ENCODE results near the gene ESYT2. TPM values are rescaled to one million over a fixed set of nuclear protein-coding genes. Genes with fewer than 3 reads are reported as not detected.
A peak's percentile ranks its signal among the peaks of the same experiment; 100 is the strongest.

ESYT2 gene
- polyA plus RNA-seq, 1 of the 3 experiments (the other 2 are of a cell fraction), result 34.2 TPM

- TF ChIP-seq PBX3 (IDR thresholded peaks at IDR 0.05), result no peak
- peak; percentile 14; the same call in 1 of the 2 replicates for TF ChIP-seq RAD21 (IDR thresholded peaks at IDR 0.05; ENCODE audit: low read length)
- TF ChIP-seq FOSL2 (IDR thresholded peaks at IDR 0.05; ENCODE audit: borderline replicate concordance, low read depth), result no peak
- TF ChIP-seq CHD2 (IDR thresholded peaks at IDR 0.05; ENCODE audit: low read length, partially characterized antibody), result peak; percentile 42
- no peak for TF ChIP-seq MEF2A (IDR thresholded peaks at IDR 0.05; ENCODE audit: borderline replicate concordance, low read depth)
- ChIA-PET POLR2A (interaction anchor here (1.5 to 1.8 kb wide), 3 partner anchors 10 to 158 kb away, joined by 4 to 13 read pairs (median 7); partner anchors contain the start of gene ESYT2), CTCF (interaction anchor here (0.9 to 3.7 kb wide), 7 partner anchors 9 to 272 kb away, joined by 3 to 31 read pairs (median 3); no protein-coding TSS in a partner anchor)
- peak; percentile 50 for DNase-seq
- Histone ChIP-seq H3K27me3 (ENCODE audit: insufficient read depth) (no peaks in the 10 kb centered on the region), H3F3A (replicated peaks; ENCODE audit: insufficient read depth) (no peaks in the 10 kb centered on the region), H3K36me3 (replicated peaks in 1 of 2; ENCODE audit: control insufficient read depth in 1 of 2, insufficient read depth in 2 of 2, low read length in 1 of 2) (peaks cover 16% of the 10 kb centered on the region in 2 experiments), H3K9ac (peak overlapping the region; percentile 91), H3K79me2 (ENCODE audit: insufficient read depth) (peaks cover 47% of the 10 kb centered on the region), H3K4me2 (peak overlapping the region; percentile 99), H3K27ac (ENCODE audit: low read depth in 2 of 2, low read length in 1 of 2) (peak overlapping the region; percentile 43 to 91; a peak in 3 of 4 replicates), H4K20me1 (ENCODE audit: insufficient read depth) (no peaks in the 10 kb centered on the region), H3K4me1 (ENCODE audit: control insufficient read depth in 1 of 2, insufficient read depth in 2 of 2, low read depth in 1 of 2, low read length in 1 of 2) (peaks cover 13 to 29% of the 10 kb centered on the region in 2 experiments; a peak in 3 of 4 replicates), H3K4me3 (ENCODE audit: low read depth in 2 of 2, low read length in 1 of 2) (peak overlapping the region; percentile 91 to 99), H3K9me2 (no peaks in the 10 kb centered on the region), H2AFZ (ENCODE audit: low read depth) (peak overlapping the region; percentile 81), H3K9me3 (no peaks in the 10 kb centered on the region)
- WGBS (ENCODE audit: low lambda C conversion rate), result 6% methylated on average over 20 of the region's 22 CpGs
Observed at GRCh38 chr7:158705234-158705850, 124.0 kb downstream of the ESYT2 start.

- peaks cover 13 to 29% of the 10 kb centered on the region in 2 experiments; a peak in 3 of 4 replicates for H3K4me1 ChIP-seq (ENCODE audit: control insufficient read depth in 1 of 2, insufficient read depth in 2 of 2, low read depth in 1 of 2, low read length in 1 of 2)
- no peaks in the 10 kb centered on the region for H3K9me2 ChIP-seq
- H3K79me2 ChIP-seq (ENCODE audit: insufficient read depth), result peaks cover 54% of the 10 kb centered on the region
- peak within 1 kb of the TSS; percentile 91 to 99 for H3K4me3 ChIP-seq (ENCODE audit: low read depth in 2 of 2, low read length in 1 of 2)
- H4K20me1 ChIP-seq (ENCODE audit: insufficient read depth), result no peaks in the 10 kb centered on the region
- peak within 1 kb of the TSS; percentile 99 for H3K4me2 ChIP-seq
- peak within 1 kb of the TSS; percentile 81 for H2AFZ ChIP-seq (ENCODE audit: low read depth)
- H3K9me3 ChIP-seq, result no peaks in the 10 kb centered on the region
- WGBS (ENCODE audit: low lambda C conversion rate), result under 1% methylated on average over 58 of the region's 78 CpGs
- H3K36me3 ChIP-seq (replicated peaks in 1 of 2; ENCODE audit: control insufficient read depth in 1 of 2, insufficient read depth in 2 of 2, low read length in 1 of 2), result peaks cover 20 to 21% of the 10 kb centered on the region in 2 experiments
- peak within 1 kb of the TSS; percentile 91 for H3K9ac ChIP-seq
- no peaks in the 10 kb centered on the region for H3K27me3 ChIP-seq (ENCODE audit: insufficient read depth)
- ChIA-PET POLR2A (interaction anchor here (1.8 kb wide), 2 partner anchors 9 to 124 kb away, joined by 7 to 13 read pairs; partner anchors contain the start of gene ESYT2), CTCF (interaction anchor here (0.9 to 3.7 kb wide), 5 partner anchors 9 to 272 kb away, joined by 3 to 31 read pairs (median 3); no protein-coding TSS in a partner anchor)
- peak; percentile 100 for DNase-seq
- H3F3A ChIP-seq (replicated peaks; ENCODE audit: insufficient read depth), result no peaks in the 10 kb centered on the region
- H3K27ac ChIP-seq (ENCODE audit: low read depth in 2 of 2, low read length in 1 of 2), result peak within 1 kb of the TSS; percentile 43 to 91
- TF ChIP-seq REST (IDR thresholded peaks at IDR 0.05; ENCODE audit: low read depth, low read length), result 0 out of 2 replicates have a peak, but pooled peaks have one; percentile 9
- TF ChIP-seq RCOR1 (IDR thresholded peaks at IDR 0.05; ENCODE audit: low read length), result peak; percentile 64; the same call in 1 of the 2 replicates
- TF ChIP-seq JUND (IDR thresholded peaks at IDR 0.05), result no peak
- peak; percentile 65 for TF ChIP-seq NRF1 (IDR thresholded peaks at IDR 0.05; ENCODE audit: low read depth, low read length)
- TF ChIP-seq RAD21 (IDR thresholded peaks at IDR 0.05; ENCODE audit: low read length), result no peak; the same call in 1 of the 2 replicates
- no peak for TF ChIP-seq EZH2phosphoT487 (IDR thresholded peaks at IDR 0.05; ENCODE audit: borderline replicate concordance, low read depth)
- TF ChIP-seq CHD2 (IDR thresholded peaks at IDR 0.05; ENCODE audit: low read length, partially characterized antibody), result peak; percentile 100
- no peak for TF ChIP-seq NFIC (IDR thresholded peaks at IDR 0.05; ENCODE audit: borderline replicate concordance)
- no peak for TF ChIP-seq RXRA (IDR thresholded peaks at IDR 0.05; ENCODE audit: borderline replicate concordance, low read depth)
- TF ChIP-seq GATA2 (CRISPR knock-in tag; IDR thresholded peaks at IDR 0.05), result no peak
- TF ChIP-seq IRF3 (IDR thresholded peaks at IDR 0.05; ENCODE audit: low read depth, low read length), result no peak
- TF ChIP-seq USF2 (IDR thresholded peaks at IDR 0.05; ENCODE audit: borderline replicate concordance, low read depth, low read length), result no peak
- no peak for TF ChIP-seq FOXM1 (IDR thresholded peaks at IDR 0.05; ENCODE audit: low read depth)
- peak; percentile 75 for TF ChIP-seq TAF1 (IDR thresholded peaks at IDR 0.05; ENCODE audit: borderline replicate concordance, low read depth, low read length)
- peak; percentile 57 for TF ChIP-seq GABPA (IDR thresholded peaks at IDR 0.05; ENCODE audit: low read depth)
Observed at GRCh38 chr7:158704524-158705233, 124.6 kb downstream of the ESYT2 start, which contains the start of gene NCAPG2. TSS of gene NCAPG2 (minus strand) at chr7:158704804. CDS start at chr7:158701899, 2,905 bp downstream.

Data from SK-N-SH (cell line).